HepG2 (cell line): ENCODE data around the gene ANKRD18B. TPM values are rescaled to one million over a fixed set of nuclear protein-coding genes. Genes with fewer than 3 reads are reported as not detected.

Experiments
- ATAC-seq: fragments of 200-7000 bp; cut with Tn5 transposase; 3 replicates; pipeline ENCODE4 v1.9.1; 2020; ENCODE audit warnings: mild to moderate bottlenecking, moderate library complexity
- BruUV-seq: library from RNA; stranded (reverse); fragments of 400-500 nt; replicated peaks from 2 replicates; lab custom pipeline; 2021; lab: Mats Ljungman, UMichigan
- CTCF ChIA-PET: fragments of 300-600 bp; formaldehyde crosslinking; extraction: SDS; loops from one replicate; lab custom pipeline; 2021; ENCODE audit warnings: low total read pairs, inconsistent platforms, low intra/inter-chr PET ratio; lab: Yijun Ruan, JAX
- POLR2A ChIA-PET: fragments of 350-600 bp; sonication (Branson Sonifier 250); formaldehyde crosslinking; loops from one replicate; lab custom pipeline; 2020; ENCODE audit warnings: antibody characterized with exemption, inconsistent platforms; lab: Yijun Ruan, JAX
- DNase-seq: peaks from one replicate; pipeline ENCODE4 v3.0.0-alpha.2; 2015; ENCODE audit warnings: low spot score
- FAIRE-seq: peaks from 3 replicates; lab custom pipeline; 2011; peaks lifted over from hg19 to GRCh38; lab: Jason Lieb, UNC
- H2AFZ ChIP-seq: one replicate; pipeline ENCODE4 v1.6.1; 2011; ENCODE audit warnings: low read length, inconsistent platforms
- H3K27ac ChIP-seq: fragments of 300-600 bp; 3 replicates; pipeline ENCODE4 v1.8.0; 2011; ENCODE audit warnings: mixed run types, mild to moderate bottlenecking, mixed read lengths, low read length, inconsistent platforms; ENCODE audit not compliant: insufficient read depth; ENCODE audit errors: extremely low read length
- H3K27me3 ChIP-seq, 2 experiments: fragments of 200-600 bp in 1 of 2; 2 replicates in 1 of 2; 3 replicates in 1 of 2; pipeline versions ENCODE4 v1.6.0 to v1.8.0; 2011; ENCODE audit warnings: low read length in 2 of 2, mild to moderate bottlenecking in 2 of 2, moderate library complexity in 2 of 2, inconsistent platforms in 1 of 2; ENCODE audit not compliant: insufficient read depth in 2 of 2, control insufficient read depth in 1 of 2
- H3K36me3 ChIP-seq, 2 experiments: fragments of 200-600 bp in 1 of 2; replicated peaks in 1 of 2; 2 replicates in 1 of 2; 3 replicates in 1 of 2; pipeline versions ENCODE4 v1.5.1 to v1.8.0; 2011; ENCODE audit warnings: low read length in 2 of 2, inconsistent platforms in 1 of 2; ENCODE audit not compliant: insufficient read depth in 2 of 2, control insufficient read depth in 1 of 2
- H3K4me1 ChIP-seq: 2 replicates; pipeline ENCODE4 v1.5.1; 2012; ENCODE audit warnings: low read length, inconsistent platforms; ENCODE audit not compliant: insufficient read depth
- H3K4me2 ChIP-seq: 2 replicates; pipeline ENCODE4 v1.6.0; 2011; ENCODE audit warnings: low read depth, low read length, inconsistent platforms
- H3K4me3 ChIP-seq, 3 experiments: fragments of 200-600 bp in 1 of 3; sonication (generic), shearing (Covaris generic) in 1 of 3; replicated peaks in 1 of 3; 2 replicates each; pipeline ENCODE4 v1.5.1; 2011 to 2016; ENCODE audit warnings: low read length in 3 of 3, inconsistent platforms in 2 of 3, low read depth in 2 of 3, mild to moderate bottlenecking in 2 of 3, control low read depth in 1 of 3, mixed read lengths in 1 of 3; ENCODE audit not compliant: insufficient read depth in 1 of 3
- H3K79me2 ChIP-seq: one replicate; pipeline ENCODE4 v1.6.1; 2011; ENCODE audit warnings: low read length, inconsistent platforms; ENCODE audit not compliant: insufficient read depth
- H3K9ac ChIP-seq: 2 replicates; pipeline ENCODE4 v1.6.0; 2011; ENCODE audit warnings: mild to moderate bottlenecking, low read depth, low read length, inconsistent platforms; ENCODE audit not compliant: insufficient read depth
- H3K9me3 ChIP-seq: 2 replicates; pipeline ENCODE4 v1.5.1; 2012; ENCODE audit warnings: mild to moderate bottlenecking, low read length
- H4K20me1 ChIP-seq: 2 replicates; pipeline ENCODE4 v1.6.0; 2011; ENCODE audit warnings: inconsistent platforms, mild to moderate bottlenecking, low read length, moderate library complexity; ENCODE audit not compliant: insufficient read depth
- ELF4 ChIP-seq: sonication (generic); formaldehyde crosslinking; IDR thresholded peaks from 2 replicates; pipeline ENCODE4 v1.5.0; 2020; ENCODE audit warnings: missing genetic modification reagents, mild to moderate bottlenecking, moderate library complexity, borderline replicate concordance
- HOXA5 ChIP-seq: sonication (generic); formaldehyde crosslinking; IDR thresholded peaks from 2 replicates; pipeline ENCODE4 v1.4.0; 2020; ENCODE audit warnings: missing genetic modification reagents
- JDP2 ChIP-seq: sonication (generic); formaldehyde crosslinking; IDR thresholded peaks from 2 replicates; pipeline ENCODE4 v1.8.1; 2022; ENCODE audit warnings: missing genetic modification reagents, borderline replicate concordance
- KDM3A ChIP-seq: IDR thresholded peaks from 2 replicates; pipeline ENCODE4 v1.6.1; 2018; ENCODE audit warnings: low read depth, missing compliant biosample characterization
- MTA3 ChIP-seq: sonication (generic); formaldehyde crosslinking; IDR thresholded peaks from 2 replicates; pipeline ENCODE4 v1.4.0; 2020; ENCODE audit warnings: missing genetic modification reagents
- NFKBIZ ChIP-seq: IDR thresholded peaks from 2 replicates; pipeline ENCODE4 v1.6.1; 2018; ENCODE audit warnings: missing genetic modification reagents, missing compliant biosample characterization
- NR1H2 ChIP-seq: sonication (generic); formaldehyde crosslinking; IDR thresholded peaks from 2 replicates; pipeline ENCODE4 v1.8.1; 2022; ENCODE audit warnings: low read depth, missing genetic modification reagents, borderline replicate concordance
- PRDM15 ChIP-seq: sonication (generic); formaldehyde crosslinking; IDR thresholded peaks from 2 replicates; pipeline ENCODE4 v1.4.0; 2020; ENCODE audit warnings: missing genetic modification reagents
- RFXAP ChIP-seq: sonication (generic); formaldehyde crosslinking; IDR thresholded peaks from 2 replicates; pipeline ENCODE4 v1.4.0; 2020; ENCODE audit warnings: missing genetic modification reagents, borderline replicate concordance
- XRCC5 ChIP-seq: fragments of 200-400 bp; formaldehyde crosslinking; optimal IDR thresholded peaks from 2 replicates; pipeline ENCODE3; 2017; ENCODE audit warnings: mild to moderate bottlenecking, low read length
- ZGPAT ChIP-seq: IDR thresholded peaks from 2 replicates; pipeline ENCODE4 v1.6.1; 2016; ENCODE audit warnings: mild to moderate bottlenecking
- ZNF224 ChIP-seq: sonication (generic); formaldehyde crosslinking; IDR thresholded peaks from 2 replicates; pipeline ENCODE4 v1.5.0; 2020; ENCODE audit warnings: mild to moderate bottlenecking, missing genetic modification reagents
- ZNF234 ChIP-seq: sonication (generic); formaldehyde crosslinking; conservative IDR thresholded peaks from 2 replicates; pipeline ENCODE4 v1.5.1; 2020; ENCODE audit warnings: mild to moderate bottlenecking, missing genetic modification reagents
- ZNF253 ChIP-seq: sonication (generic); formaldehyde crosslinking; IDR thresholded peaks from 2 replicates; pipeline ENCODE4 v1.8.0; 2022; ENCODE audit warnings: mild to moderate bottlenecking, missing genetic modification reagents, borderline replicate concordance
- ZNF652 ChIP-seq: IDR thresholded peaks from 2 replicates; pipeline ENCODE4 v1.6.1; 2016; ENCODE audit warnings: low read depth, borderline replicate concordance
- ZSCAN9 ChIP-seq: IDR thresholded peaks from 2 replicates; pipeline ENCODE4 v1.6.1; 2016; ENCODE audit warnings: borderline replicate concordance
- WGBS: methylation state at CpG from one replicate; pipeline ENCODE4 v1.1.6; 2017; ENCODE audit warnings: low lambda C conversion rate; 5-methylcytosine and 5-hydroxymethylcytosine counted together
- in situ Hi-C: cut with HindIII; loops from 2 replicates; pipeline ENCODE4 v1.10.0; 2017; ENCODE audit warnings: low pct_unique_long_range_greater_than_20kb; ENCODE audit not compliant: extremely low pct_ligation_motif_present
- intact Hi-C: fragments of 100-400 bp; cut with micrococcal nuclease; formaldehyde crosslinking; loops from one replicate; pipeline ENCODE4 v1.10.0; 2022; ENCODE audit not compliant: unreplicated experiment
- polyA plus RNA-seq, 8 experiments: library from polyadenylated mRNA; depleted of rRNA in 3 of 8; stranded (reverse) in 7 of 8; unstranded in 1 of 8; fragments of >200 nt; fragmentation: Illumina TruSeq in 4 of 8; extraction: Trizol in 4 of 8; gene quantifications; 2 replicates each; pipeline versions ENCODE4 v1.2.1 to v1.2.3, GENCODE V29; 2011 to 2016; ENCODE audit warnings: low read depth in 4 of 8, missing spikeins in 1 of 8, mixed read lengths in 1 of 8; ENCODE audit not compliant: insufficient read depth in 1 of 8
- total RNA-seq, 5 experiments: library from RNA; depleted of rRNA; stranded (reverse); fragments of >200 nt; fragmentation: Illumina TruSeq; extraction: Trizol; gene quantifications; 2 replicates each; pipeline ENCODE4 v1.2.3, GENCODE V29; 2016; ENCODE audit warnings: low read depth in 1 of 5

ANKRD18B gene
- total and polyA plus RNA-seq, 2 of the 13 experiments (the other 11 are each of a cell fraction or from before 2014, with no cell fraction given): 0.57 to 1.4 TPM

- no peak overlapping the region for H3K27ac ChIP-seq
- H3K4me1 ChIP-seq: peaks cover 16% of the 10 kb centered on the region
- ChIA-PET POLR2A (no interaction called here), CTCF (no interaction called here)
- no peak overlapping the region for H3K4me3 ChIP-seq
- DNase-seq (no peak), ATAC-seq (no peak), FAIRE-seq (no peak)
- peaks cover 18% of the 10 kb centered on the region for H3K79me2 ChIP-seq
- no peak overlapping the region for H2AFZ ChIP-seq
- TF ChIP-seq ZGPAT (CRISPR knock-in tag): no peak
- no peak for TF ChIP-seq ZSCAN9
- TF ChIP-seq XRCC5: no peak
- TF ChIP-seq MTA3 (CRISPR knock-in tag): no peak
- TF ChIP-seq HOXA5 (CRISPR knock-in tag): no peak
- no peak for TF ChIP-seq ZNF652 (CRISPR knock-in tag)
- TF ChIP-seq JDP2 (CRISPR knock-in tag): no peak
- no peak for TF ChIP-seq ELF4 (CRISPR knock-in tag)
- TF ChIP-seq ZNF224 (CRISPR knock-in tag): no peak
- TF ChIP-seq NFKBIZ (CRISPR knock-in tag): no peak
- TF ChIP-seq RFXAP (CRISPR knock-in tag): no peak
- no peak for TF ChIP-seq ZNF253 (CRISPR knock-in tag)
- TF ChIP-seq KDM3A: no peak
- TF ChIP-seq NR1H2 (CRISPR knock-in tag): no peak
- TF ChIP-seq PRDM15: no peak
- no peak for TF ChIP-seq ZNF234 (CRISPR knock-in tag)
- no peaks in the 10 kb centered on the region; a peak in 1 of 5 replicates for H3K27me3 ChIP-seq
- no TSS peak for BruUV-seq
- no peak overlapping the region for H3K9ac ChIP-seq
- peaks cover 4 to 9% of the 10 kb centered on the region in 2 experiments; a peak in 3 of 5 replicates for H3K36me3 ChIP-seq
- in situ Hi-C loops (no loop called here), intact Hi-C loops (no loop called here)
- no peak overlapping the region for H3K4me2 ChIP-seq
- WGBS: 89% methylated on average over 10 of the region's 10 CpGs
- no peaks in the 10 kb centered on the region for H4K20me1 ChIP-seq
- H3K9me3 ChIP-seq: no peaks in the 10 kb centered on the region
Measured at GRCh38 chr9:33476503-33476902, 47.5 kb upstream of the ANKRD18B start.
